ENCODE results near the gene NIT1. TPM values are rescaled to one million over a fixed set of nuclear protein-coding genes. Genes with fewer than 3 reads are reported as not detected.

Gene NIT1
- total RNA-seq, 2 donors from 2014 or later: 21.8 to 27.6 TPM

DNA sequence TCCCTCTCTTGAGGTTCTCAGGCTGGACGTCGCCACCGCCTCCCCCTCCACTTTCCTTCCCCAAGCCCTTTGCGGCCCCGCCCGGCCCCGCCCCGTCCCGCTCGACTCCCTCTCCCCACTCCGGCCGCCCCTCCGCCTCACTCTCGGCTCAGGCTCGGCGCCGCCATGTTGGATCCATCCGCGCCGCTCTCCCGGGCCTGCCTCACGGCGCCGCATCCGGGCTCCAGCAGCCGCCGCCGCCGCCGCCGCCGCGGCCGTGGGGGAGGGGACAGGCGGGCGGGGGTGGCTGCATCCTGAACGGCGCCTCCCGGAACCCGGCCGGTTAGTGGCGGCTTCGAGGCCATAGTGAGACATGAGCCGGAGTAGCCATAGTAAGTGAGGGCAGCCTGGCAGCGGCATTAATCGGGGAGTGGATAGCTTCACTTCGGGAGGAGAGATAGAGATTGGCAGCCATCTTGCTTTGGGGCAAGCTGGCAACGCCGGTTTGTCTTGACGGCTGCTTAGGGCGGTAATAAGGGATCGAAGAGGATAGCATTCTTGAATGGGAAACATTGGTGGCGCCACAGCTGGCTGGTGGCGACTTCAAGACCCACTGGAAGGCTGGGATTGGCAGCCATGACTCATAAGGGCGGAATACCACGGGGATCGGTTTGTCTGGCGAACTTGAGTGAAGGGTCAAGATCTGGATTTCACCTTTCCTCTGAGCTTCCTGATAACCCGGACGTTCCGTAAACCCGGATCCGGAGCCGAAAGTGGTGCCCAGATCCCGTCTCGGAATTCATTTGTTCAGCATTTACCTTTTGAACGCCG, 14.7 kb downstream of the NIT1 start, which contains the start of gene DEDD:
DEDD (minus strand) TSS at position 258 of the 810 bp plus-strand sequence. CDS start 8,205 bp downstream, outside the sequence.
- intact Hi-C loops (cut with DNase I): loop anchor here in 1 of 2 donors (10.0 kb wide), 1 partner anchor 88 kb away; the partner anchor contains the start of gene USF1
- ATAC-seq (peak; percentile 96), DNase-seq (peak; percentile 95)

DNA sequence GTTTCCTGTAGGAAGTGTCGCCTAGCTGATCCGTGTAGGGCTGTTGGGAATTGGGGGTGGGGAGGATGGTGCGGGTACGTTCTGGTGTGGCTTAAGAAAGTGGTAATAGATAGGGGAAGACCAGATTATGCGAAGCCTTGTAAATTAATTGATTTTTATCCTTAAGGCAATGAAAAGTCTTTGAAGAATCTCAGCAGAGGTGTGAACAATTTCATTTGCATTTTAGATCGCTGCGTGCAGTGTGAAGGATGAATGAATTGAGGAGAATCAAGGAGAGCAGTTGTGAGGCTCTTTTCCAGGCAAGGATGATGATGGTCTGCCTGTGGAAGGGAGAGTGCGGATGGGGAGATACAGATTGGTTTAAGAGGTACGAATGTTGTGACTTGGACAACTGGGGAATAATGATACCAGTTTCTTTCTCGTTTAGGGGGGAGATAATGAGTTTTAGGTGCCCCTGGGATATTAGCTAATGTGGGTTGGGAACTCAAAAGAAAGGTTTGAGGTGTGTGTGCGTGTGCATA, 15.4 kb downstream of the NIT1 start:
- intact Hi-C loops (cut with DNase I): loop anchor here in 1 of 2 donors (10.0 kb wide), 1 partner anchor 88 kb away; the partner anchor contains the start of gene USF1
- no peak for ATAC-seq
- no peak for DNase-seq

DNA sequence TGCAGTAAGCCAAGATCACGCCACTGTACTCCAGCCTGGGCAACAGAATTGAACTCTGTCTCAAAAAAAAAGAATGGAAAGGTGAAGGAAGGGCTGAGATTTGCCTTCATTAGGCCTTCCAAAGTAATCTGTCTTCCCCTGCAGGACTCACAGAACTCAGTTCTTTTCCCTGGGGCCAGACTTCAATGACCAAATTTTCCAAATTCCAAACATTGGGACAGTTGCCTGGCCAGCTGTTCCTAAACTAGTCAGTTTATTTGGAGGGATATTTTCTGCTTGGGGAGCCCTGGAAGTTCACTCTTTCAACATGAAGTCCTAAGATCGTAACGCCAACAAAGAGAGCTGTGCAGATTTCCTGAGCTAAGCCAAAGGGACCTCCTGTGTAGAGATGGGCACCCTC, 20.0 kb downstream of the NIT1 start:
- ATAC-seq (no peak), DNase-seq (no peak)
- intact Hi-C loops (cut with DNase I): loop anchor here in 1 of 2 donors (10.0 kb wide), 1 partner anchor 93 kb away; the partner anchor contains the start of gene USF1

DNA sequence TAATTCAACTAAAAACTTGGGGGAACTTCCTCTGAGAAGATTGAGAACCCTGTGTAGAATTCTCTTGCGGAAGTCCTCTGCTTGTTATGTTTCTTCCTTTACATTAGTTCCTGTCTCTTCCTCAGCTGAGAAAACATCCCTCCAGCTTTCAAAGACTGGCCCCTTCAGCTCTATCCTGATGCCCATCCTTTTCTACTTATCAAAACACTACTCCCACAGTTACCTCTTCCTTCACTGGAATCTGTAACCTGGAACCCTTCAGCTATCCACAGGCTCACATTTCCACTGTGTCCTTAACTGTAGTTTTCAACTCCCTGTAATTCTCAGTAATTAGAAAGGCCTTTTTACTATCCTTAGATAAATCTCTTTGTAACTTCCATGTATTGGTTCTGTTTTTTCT, 20.5 kb downstream of the NIT1 start:
- DNase-seq (no peak), ATAC-seq (no peak)
- intact Hi-C loops (cut with DNase I): loop anchor here in 1 of 2 donors (10.0 kb wide), 1 partner anchor 94 kb away; the partner anchor contains the start of gene USF1

DNA sequence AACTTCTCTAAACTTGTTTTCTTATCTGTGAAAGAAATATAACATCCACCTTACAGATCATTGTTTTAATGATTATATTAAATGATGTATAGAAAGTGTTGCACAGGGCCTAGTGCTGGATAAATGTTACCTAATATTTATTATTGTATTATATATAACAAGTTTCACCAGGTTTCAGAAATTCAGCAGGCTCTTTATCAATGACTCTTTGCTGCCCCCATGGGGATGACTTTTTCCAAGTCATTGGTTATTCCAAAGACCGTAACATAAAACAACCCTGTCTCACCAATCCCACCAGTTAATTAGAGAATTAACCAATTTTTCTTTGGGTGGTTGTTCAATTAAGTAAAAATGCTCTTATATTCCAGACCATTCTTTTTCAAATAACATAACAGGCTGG, 21.9 kb downstream of the NIT1 start:
- no peak for DNase-seq
- intact Hi-C loops (cut with DNase I): loop anchor here in 1 of 2 donors (10.0 kb wide), 1 partner anchor 95 kb away; the partner anchor contains the start of gene USF1

DNA sequence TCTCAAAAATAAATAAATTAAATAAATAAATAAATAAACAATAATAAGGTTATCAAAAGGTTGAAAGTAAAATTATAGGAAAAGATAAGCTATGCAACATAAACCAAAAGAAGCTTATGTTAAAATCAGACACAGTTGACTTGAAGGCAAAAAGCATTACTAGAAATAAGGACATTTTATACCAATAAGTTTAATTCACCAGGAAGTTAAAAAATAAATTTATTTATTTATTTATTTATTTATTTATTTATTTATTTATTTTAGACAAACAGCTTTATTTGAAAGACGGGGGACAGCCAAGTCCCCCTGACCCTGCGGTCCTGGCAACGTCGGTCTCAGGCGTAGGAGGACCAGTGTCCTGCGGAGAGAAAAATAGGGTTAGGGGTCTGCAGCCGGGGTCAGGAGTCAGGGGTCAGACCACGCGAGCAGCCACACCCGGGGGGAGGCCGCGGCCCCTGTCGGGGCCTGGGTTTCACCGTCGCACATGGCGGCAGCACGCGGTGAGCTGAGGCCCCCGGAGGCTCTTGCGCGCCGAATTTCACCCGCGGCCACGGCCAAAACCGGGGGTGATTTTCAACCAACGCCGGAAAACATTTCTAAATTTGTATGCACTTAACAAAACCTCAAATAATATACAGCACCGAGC, 23.0 kb downstream of the NIT1 start:
- ATAC-seq (no peak), DNase-seq (no peak)
- intact Hi-C loops (cut with DNase I): no loop called here

More for the DNA sequence above, 21.9 kb downstream of the NIT1 start:
- ATAC-seq: peak in 1 of 2 donors; percentile 24

DNA sequence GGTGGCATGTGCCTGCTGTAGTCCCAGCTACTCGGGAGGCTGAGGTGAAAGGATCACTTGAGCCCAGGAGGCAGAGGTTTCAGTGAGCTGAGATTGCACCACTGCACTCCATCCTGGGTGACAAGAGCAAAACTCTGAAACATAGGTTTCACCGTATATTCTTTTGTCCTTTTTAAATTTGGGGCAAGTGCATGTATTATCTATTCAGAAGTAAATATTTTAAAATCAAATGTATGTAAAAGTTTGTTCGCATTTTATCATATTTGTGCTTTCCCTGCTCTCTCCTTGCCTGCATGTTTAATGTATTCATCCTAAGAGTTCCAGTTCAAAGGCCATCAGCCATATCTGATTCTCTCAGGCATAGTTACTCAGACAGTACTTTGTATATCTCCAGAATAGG, 27.9 kb downstream of the NIT1 start:
- no peak for ATAC-seq
- intact Hi-C loops (cut with DNase I): no loop called here
- no peak for DNase-seq

DNA sequence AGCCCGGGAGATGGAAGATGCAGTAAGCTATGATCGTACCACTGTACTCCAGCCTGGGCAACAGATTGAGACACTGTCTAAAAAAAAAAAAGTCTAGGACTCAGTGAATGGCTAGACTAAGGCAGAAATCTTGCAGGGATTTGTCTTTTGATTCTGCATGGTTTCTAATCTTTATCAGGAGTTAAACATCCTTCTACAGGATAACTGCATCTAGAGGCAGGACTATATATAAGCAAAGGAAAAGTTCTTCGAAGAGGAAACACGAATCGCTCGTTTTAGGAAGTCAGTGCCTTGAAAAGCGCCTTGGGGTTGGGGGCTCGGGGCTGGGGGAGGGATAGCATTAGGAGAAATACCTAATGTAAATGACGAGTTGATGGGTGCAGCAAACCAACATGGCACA, 35.3 kb downstream of the NIT1 start:
- no peak for DNase-seq
- intact Hi-C loops (cut with DNase I): no loop called here
- no peak for ATAC-seq

DNA sequence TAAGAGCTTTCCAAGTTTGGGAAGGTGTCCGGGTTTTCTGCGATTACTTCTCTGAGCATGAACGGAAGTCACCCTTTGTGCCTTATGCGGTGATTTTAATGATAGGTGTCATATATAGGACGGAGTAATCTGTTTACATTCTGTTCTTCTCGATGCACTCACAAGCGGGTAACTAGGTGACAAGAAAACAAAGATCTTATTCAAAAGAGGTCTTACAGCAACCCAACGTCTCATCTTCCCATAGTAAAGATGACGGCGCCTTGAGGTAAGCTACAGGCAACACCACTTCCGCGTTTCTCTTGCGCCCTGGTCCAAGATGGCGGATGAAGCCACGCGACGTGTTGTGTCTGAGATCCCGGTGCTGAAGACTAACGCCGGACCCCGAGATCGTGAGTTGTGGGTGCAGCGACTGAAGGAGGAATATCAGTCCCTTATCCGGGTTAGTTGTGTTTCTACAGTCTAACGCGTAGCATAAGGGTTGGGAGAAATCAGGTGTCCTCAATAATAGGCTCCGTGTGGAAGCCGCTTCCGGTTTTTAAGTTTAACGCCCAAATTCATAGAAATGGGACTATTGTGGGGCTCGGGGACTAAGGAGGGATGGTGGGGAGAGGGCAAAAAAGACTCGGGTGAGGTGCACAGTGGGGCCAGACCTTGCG, 35.9 kb downstream of the NIT1 start, which contains the start of gene UFC1:
UFC1 (plus strand) TSS at position 297 of the 656 bp plus-strand sequence; CDS start at position 317, 20 bp downstream.
- intact Hi-C loops (cut with DNase I): no loop called here
- DNase-seq (peak; percentile 86), ATAC-seq (peak; percentile 93 to 96)

DNA sequence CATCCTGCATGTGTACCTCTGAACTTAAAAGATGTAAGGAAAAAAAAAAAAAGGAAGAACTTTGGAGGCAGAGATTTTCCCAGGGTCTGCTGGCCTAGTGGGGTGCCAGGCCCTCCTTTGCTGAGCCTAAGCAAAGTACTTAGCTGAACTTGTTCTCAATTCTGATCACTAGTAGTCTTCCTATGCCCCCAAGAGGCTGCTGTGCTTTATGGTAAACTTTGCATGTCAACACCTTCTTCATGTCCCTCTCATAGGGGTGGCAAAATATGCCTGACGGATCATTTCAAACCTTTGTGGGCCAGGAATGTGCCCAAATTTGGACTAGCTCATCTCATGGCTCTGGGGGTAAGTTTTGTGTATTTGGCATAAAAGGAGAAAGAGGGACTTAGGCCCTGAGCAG, 40.0 kb downstream of the NIT1 start:
- intact Hi-C loops (cut with DNase I): no loop called here
- DNase-seq (no peak), ATAC-seq (no peak)

DNA sequence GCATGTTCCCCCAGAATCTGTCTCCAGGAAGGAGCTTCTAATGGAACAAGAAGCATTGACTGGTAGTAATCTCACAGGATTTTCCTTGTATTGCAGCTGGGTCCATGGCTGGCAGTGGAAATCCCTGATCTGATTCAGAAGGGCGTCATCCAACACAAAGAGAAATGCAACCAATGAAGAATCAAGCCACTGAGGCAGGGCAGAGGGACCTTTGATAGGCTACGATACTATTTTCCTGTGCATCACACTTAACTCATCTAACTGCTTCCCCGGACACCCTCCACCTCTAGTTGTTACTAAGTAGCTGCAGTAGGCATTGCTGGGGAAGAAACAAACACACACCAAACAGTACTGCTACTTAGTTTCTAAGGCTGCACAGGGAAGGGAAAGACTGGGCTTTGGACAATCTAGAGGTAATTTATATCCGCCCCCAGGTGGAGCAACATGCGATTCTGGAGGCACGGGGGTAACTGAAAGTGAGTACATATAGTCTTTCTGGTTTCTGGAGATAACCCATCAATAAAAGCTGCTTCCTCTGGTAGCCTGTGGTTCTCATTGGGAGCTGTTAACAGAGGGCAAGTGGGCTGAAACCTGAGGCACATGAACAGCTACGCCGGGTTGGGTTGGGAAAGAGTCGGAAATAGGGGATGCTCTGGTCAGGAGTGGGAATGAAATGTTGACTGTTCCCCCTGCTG, 40.6 kb downstream of the NIT1 start:
- DNase-seq: peak; percentile 5
- no peak for ATAC-seq
- intact Hi-C loops (cut with DNase I): no loop called here

DNA sequence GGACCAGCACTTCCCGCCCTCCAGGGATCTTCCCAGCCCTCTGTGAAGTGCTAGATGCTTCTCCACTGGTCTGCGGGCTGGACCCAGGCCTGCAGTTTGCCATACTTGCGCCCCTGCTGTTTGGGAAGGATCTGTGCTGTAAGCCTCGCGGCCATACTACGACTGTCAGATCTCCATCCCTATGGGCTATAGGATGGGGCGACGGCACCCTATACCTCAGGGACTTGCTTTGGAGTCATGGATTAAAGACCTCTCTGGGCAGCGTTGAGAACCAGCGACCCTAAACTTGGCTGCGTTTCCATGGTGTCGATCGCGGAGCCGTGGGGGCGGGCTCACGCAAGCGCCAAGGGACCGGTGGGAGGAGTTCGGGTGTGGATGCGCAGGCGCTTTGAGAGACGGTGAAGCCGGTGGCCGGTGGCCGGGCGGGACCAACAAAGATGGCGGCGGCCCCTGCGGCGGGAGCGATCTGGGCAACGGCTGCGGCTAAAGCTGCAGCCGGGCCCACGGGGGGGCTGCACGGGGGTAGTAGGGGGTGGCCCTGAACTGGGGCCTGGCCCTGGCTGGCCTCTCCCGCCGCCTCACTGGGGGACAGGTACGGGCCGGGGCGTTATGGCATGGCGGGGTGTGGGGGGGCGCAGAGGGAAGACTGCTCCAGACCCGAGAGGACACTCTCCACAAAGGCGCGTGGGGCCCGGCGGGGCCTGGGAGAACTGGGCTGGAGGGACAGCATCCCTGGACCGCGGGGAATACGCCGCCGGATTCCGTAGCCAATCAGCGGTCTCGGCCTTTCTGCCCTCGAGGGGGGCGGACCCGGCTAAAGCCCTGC, 41.4 kb downstream of the NIT1 start, which contains the start of gene USP21:
USP21 (plus strand) TSS at position 414 of the 826 bp plus-strand sequence. CDS start 1,141 bp downstream, outside the sequence.
- peak; percentile 95 for DNase-seq
- intact Hi-C loops (cut with DNase I): no loop called here
- ATAC-seq: peak; percentile 96

DNA sequence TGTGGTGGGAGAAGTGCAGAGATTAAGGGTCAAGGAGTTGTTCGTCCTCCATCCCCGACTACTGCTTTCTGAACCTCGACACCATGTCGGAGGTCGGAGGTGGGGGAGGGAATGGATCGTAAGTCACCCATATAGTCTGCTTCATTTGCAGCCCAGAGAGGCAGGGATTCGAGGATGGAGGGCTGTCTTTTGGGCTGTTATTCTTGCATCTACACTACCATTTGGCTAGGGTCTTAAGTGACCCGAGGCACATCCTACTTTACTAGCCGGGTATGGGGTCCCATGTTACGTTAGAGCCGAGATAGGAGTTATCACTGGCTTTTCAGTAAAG, 42.0 kb downstream of the NIT1 start:
- ATAC-seq (no peak), DNase-seq (peak; percentile 13)
- intact Hi-C loops (cut with DNase I): no loop called here

DNA sequence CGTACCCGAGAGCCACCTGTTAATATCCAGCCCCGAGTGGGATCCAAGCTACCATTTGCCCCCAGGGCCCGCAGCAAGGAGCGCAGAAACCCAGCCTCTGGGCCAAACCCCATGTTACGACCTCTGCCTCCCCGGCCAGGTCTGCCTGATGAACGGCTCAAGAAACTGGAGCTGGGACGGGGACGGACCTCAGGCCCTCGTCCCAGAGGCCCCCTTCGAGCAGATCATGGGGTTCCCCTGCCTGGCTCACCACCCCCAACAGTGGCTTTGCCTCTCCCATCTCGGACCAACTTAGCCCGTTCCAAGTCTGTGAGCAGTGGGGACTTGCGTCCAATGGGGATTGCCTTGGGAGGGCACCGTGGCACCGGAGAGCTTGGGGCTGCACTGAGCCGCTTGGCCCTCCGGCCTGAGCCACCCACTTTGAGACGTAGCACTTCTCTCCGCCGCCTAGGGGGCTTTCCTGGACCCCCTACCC, 42.8 kb downstream of the NIT1 start:
- ATAC-seq: no peak
- DNase-seq: peak; percentile 21
- intact Hi-C loops (cut with DNase I): no loop called here

DNA sequence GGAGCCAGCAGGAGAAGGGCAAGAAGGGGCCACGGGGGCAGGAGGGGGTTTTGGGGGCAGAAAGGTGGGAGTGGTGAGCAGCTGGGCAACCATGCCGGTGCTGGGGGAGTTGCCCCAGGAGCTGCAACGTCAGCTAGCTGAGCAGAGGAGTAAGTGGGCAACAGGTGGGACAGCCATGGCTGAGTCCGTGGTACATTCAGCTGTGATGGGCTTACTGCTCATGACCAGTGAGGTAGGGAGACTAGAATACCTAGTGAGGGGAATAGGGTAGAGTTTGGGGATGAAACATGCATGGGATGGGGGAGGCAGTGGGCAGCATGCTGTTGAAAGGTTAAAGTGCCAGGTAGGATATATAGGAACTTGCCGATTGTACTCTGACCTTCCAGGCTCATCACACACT, 43.7 kb downstream of the NIT1 start:
- ATAC-seq (no peak), DNase-seq (peak; percentile 12)
- intact Hi-C loops (cut with DNase I): no loop called here

DNA sequence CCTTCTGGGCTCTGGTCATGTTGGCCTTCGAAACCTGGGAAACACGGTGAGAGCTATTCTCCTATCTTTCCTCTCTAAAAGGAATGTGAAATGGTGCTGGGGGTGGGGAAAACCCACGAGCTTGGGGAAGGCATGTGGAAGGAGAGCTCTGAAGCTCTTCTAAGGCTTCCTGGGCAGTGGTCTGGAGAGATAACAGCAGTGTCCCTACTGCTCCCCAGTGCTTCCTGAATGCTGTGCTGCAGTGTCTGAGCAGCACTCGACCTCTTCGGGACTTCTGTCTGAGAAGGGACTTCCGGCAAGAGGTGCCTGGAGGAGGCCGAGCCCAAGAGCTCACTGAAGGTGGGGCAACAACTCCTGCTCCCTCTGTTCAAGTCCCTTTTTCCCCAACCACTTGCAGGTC, 44.1 kb downstream of the NIT1 start:
- ATAC-seq: no peak
- peak; percentile 17 for DNase-seq
- intact Hi-C loops (cut with DNase I): no loop called here

DNA sequence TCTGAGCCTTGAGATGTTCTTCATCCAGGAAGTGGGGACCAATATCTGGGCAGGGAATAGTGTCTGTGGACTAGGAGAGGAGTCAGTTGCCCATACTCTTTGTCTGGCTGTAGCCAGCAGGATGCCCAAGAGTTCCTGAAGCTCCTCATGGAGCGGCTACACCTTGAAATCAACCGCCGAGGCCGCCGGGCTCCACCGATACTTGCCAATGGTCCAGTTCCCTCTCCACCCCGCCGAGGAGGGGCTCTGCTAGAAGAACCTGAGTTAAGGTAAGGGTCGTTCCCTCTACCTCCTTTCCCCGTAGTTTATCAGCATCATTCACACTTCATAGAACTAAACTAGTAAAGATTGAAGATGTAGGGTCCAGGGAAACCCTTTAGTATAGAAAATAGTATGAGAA, 44.9 kb downstream of the NIT1 start:
- peak; percentile 8 for DNase-seq
- no peak for ATAC-seq
- intact Hi-C loops (cut with DNase I): no loop called here

DNA sequence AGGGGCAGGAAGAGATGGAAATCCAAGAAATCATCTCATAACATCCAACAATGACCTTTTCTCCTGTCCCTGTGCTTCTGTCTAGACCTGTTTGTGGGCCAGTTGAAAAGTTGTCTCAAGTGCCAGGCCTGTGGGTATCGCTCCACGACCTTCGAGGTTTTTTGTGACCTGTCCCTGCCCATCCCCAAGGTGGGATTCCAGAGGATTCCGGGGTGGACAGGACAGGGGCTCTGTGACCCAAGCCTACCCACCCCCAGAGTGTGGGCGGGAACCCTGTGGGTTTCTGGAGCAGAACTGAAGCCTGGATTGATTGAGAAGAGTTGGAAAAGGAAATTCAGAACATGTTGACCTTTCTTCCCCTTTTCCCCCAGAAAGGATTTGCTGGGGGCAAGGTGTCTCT, 45.9 kb downstream of the NIT1 start:
- intact Hi-C loops (cut with DNase I): no loop called here
- DNase-seq (peak; percentile 14), ATAC-seq (no peak)

Data from left cardiac atrium (tissue), 4 donors.